GM19099 (cell line): ENCODE results near the gene PDGFB.

Experiments used
- POLR2A ChIP-seq: IDR thresholded peaks from 3 replicates; pipeline ENCODE4 v1.6.1; 2011; ENCODE audit warnings: low read depth; ENCODE audit not compliant: insufficient read length; ENCODE audit errors: extremely low read depth

PDGFB gene

GRCh38 chr22:39176714-39177455, 67.9 kb downstream of the PDGFB start:
- TF ChIP-seq POLR2A: no peak

- no peak for TF ChIP-seq POLR2A
Measured at GRCh38 chr22:39176143-39176713, 68.6 kb downstream of the PDGFB start.

DNA sequence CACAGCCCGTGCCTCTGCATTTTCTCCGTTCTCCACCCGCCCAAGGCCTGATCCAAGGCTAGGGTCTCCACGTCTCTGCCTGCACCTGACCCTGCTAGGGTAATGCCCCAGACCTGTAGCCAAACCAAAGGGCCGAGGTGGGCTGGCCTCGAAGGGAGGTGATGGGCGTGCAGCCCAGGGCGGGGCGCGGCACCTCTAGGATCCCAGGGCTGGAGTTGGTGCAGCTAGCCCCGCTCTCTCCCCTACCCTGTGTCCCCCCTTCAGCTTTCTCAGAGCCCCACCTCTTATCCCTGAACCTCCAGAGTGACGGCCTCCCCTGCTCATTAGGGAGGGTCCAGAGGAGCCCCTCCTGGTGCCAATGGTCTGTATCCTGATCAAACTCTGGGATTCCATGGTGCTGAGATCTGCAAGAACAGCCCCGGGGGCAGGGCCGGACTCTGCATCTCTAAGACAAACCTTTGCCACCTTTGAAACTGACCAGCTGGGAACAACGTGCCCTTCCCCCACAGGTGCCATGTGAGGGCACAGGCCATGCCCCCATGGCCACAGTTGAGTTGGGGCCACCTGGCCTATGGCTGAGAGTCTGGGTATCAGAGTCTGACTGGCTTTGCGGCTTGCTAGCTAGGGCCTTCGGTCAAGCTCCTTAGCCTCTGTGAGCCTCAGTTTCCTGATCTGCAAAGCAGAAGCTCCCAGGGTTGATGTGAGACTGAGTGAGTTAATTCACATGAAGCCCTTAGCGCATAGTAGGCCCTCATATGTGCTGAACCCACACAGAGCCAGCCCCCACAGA, 69.2 kb downstream of the PDGFB start:
- TF ChIP-seq POLR2A: no peak

DNA sequence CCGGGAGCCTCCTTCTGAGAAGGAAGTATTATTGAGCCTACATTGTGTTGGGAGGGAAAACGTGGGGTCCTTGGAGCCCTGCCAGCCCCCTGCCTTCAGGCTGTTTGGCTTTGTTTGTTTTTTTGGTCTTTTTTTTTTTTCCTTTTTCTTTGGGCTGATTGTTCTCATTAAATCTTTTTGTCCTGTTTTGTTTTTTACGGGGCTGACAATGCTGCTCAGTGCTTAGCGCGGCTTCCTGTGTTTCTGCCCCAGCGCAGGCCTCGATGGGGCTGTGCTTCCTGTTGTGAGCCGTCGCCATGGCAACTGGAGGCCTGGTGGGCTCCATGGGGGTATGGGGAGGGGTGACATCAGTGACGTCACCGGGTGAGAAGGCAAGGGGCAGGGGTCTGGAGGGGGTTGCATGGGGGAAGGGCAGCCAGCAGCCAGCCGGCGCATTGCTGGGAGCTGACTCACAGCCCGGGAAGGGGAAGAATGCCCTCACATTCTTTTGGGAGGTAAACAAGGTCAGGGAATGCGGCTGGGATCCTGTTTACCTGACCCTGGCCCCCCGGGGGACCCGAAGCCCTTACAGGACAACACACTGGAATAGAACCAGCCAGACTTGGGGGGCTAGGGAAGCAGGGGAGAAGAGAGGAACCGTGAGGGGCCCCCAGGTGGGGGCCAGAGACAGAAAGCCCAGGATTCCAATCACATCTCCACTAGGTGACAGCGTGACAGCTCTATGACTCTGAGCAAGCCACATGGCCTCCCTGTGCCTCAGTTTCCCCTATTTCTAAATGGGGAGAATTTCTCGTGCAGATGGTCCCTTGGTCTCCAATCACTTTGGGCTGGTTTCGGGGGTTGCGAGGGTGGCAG, 70.1 kb downstream of the PDGFB start:
- no peak for TF ChIP-seq POLR2A

DNA sequence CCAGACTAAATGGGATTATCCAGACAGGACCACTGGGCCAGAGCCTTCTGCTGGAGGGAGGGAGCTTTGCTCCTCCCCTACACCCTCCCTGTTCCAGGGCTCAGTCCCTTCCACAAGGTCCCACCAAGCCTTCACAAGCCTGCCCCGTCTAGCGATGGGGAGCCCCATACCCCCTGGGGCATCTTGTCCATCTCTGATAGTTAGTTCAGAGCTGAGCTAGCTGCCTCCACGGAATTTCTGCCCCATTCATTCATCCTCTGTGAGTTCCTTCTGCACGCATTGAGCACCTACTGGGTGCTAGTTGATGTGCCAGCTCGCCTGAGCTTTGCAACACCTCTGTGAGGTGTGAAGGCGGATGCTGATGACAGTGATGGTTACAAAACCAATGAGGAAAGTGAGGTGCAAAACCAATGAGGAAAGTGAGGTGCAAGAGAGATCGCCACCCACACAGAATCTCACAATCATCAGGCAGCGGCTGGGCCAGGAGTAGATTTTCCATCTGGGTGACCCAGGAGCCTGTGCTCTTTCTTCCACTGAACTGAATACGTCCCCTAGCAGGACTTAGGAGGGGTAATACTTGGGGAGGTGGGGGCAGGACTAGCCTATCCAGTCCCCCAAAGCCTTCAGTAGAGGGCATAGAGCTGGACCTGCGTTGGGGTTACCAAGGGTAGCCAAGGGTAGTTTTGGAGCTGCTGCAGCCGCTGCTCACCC, 70.8 kb downstream of the PDGFB start:
- no peak for TF ChIP-seq POLR2A
